Naive thymus-derived CD8-positive, alpha-beta T cell (primary cell): ENCODE measurements around the gene BEND7. TPM values are rescaled to one million over a fixed set of nuclear protein-coding genes. Genes with fewer than 3 reads are reported as not detected.

Experiments used
- ATAC-seq, 2 donors: fragments of 150-1000 bp; cut with Tn5 transposase in 1 of 2; sonication (Bioruptor Pico), chemical (Tn5 transposase) in 1 of 2; 1 replicate in 1 of 2; 2 replicates in 1 of 2; pipeline ENCODE4 v1.10.0; 2021; ENCODE audit warnings: mild to moderate bottlenecking in 2 of 2, moderate library complexity in 2 of 2
- POLR2A ChIA-PET: fragments of 350-600 bp; sonication (Branson Sonifier 250); formaldehyde crosslinking; loops from one replicate; lab custom pipeline; 2021; ENCODE audit warnings: antibody characterized with exemption; lab: Charles Lee
- DNase-seq, 10 donors: peaks; one replicate each; pipeline versions ENCODE4 v3.0.0 to v3.0.0-alpha.2; 2020 to 2022
- H3K27ac Mint-ChIP-seq, 10 donors: one replicate each; pipeline ENCODE4 v1.8.0; 2020 to 2022; ENCODE audit warnings: mild to moderate bottlenecking in 10 of 10, mixed read lengths in 10 of 10, moderate library complexity in 4 of 10, inconsistent platforms in 1 of 10
- H3K27me3 Mint-ChIP-seq, 5 donors: one replicate each; pipeline ENCODE4 v1.8.0; 2021 to 2022; ENCODE audit warnings: mixed read lengths in 5 of 5
- H3K36me3 Mint-ChIP-seq, 3 donors: one replicate each; pipeline ENCODE4 v1.8.0; 2020 to 2022; ENCODE audit warnings: mixed read lengths in 3 of 3, mild to moderate bottlenecking in 2 of 3, inconsistent platforms in 1 of 3
- H3K4me1 Mint-ChIP-seq, 4 donors: one replicate each; pipeline ENCODE4 v1.8.0; 2021 to 2022; ENCODE audit warnings: mixed read lengths in 4 of 4
- H3K4me3 Mint-ChIP-seq, 10 donors: one replicate each; pipeline ENCODE4 v1.8.0; 2020 to 2022; ENCODE audit warnings: mild to moderate bottlenecking in 10 of 10, mixed read lengths in 10 of 10, moderate library complexity in 6 of 10, inconsistent platforms in 1 of 10
- H3K9me3 Mint-ChIP-seq, 9 donors: one replicate each; pipeline ENCODE4 v1.8.0; 2020 to 2022; ENCODE audit warnings: mixed read lengths in 9 of 9, mild to moderate bottlenecking in 3 of 9, inconsistent platforms in 1 of 9, moderate library complexity in 1 of 9
- polyA plus RNA-seq, 3 donors: library from polyadenylated mRNA; unstranded; fragments of 300-500 nt; fragmentation: Illumina TruSeq; gene quantifications; one replicate each; pipeline ENCODE4 v1.2.3, GENCODE V29; 2021
- total RNA-seq, 8 experiments: library from RNA in 2 of 8; stranded (reverse) in 2 of 8; gene quantifications; one replicate each; pipeline ENCODE4 v1.2.3 and lab custom pipeline; 2021 to 2026

BEND7 gene
- total and polyA plus RNA-seq, 5 experiments from 2014 or later = not detected

DNA sequence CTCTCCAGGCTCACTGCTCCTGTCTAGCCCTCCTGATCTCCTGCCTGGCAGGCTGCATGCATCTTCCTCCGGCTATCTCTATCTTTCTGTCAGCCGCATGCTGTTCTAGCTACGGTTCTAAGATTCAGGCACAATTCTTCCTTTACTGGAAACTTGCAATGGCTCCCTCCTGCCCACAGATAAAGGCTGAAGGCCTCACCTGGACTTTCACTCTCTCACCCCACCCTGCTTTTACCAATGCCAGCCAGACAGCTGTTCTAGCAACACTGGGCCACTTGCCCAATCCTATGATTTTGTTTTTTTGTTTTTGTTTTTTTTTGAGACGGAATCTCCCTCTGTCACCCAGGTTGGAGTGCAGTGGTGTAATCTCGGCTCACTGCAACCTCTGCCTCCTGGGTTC is 38.3 kb downstream of the BEND7 start:
- Mint-ChIP-seq H3K9me3 (no peaks in the 10 kb centered on the region), H3K36me3 (no peaks in the 10 kb centered on the region), H3K4me3 (no peak overlapping the region), H3K27ac (peak overlapping the region in 1 of 10 donors; percentile 9), H3K4me1 (no peaks in the 10 kb centered on the region), H3K27me3 (peaks cover 0 to 6% (median 4%) of the 10 kb centered on the region in 5 donors)
- POLR2A ChIA-PET = no interaction called here
- ATAC-seq (no peak), DNase-seq (no peak)

- no peaks in the 10 kb centered on the region for H3K9me3 Mint-ChIP-seq
- H3K4me1 Mint-ChIP-seq = peaks cover 0 to 3% (median 1%) of the 10 kb centered on the region in 4 donors
- POLR2A ChIA-PET = no interaction called here
- ATAC-seq (no peak), DNase-seq (no peak)
- no peaks in the 10 kb centered on the region for H3K36me3 Mint-ChIP-seq
- H3K27me3 Mint-ChIP-seq = peaks cover 0 to 6% (median 3%) of the 10 kb centered on the region in 5 donors
- H3K4me3 Mint-ChIP-seq = no peak overlapping the region
- H3K27ac Mint-ChIP-seq = no peak overlapping the region
Observed at GRCh38 chr10:13489035-13489599, 39.7 kb downstream of the BEND7 start.

DNA sequence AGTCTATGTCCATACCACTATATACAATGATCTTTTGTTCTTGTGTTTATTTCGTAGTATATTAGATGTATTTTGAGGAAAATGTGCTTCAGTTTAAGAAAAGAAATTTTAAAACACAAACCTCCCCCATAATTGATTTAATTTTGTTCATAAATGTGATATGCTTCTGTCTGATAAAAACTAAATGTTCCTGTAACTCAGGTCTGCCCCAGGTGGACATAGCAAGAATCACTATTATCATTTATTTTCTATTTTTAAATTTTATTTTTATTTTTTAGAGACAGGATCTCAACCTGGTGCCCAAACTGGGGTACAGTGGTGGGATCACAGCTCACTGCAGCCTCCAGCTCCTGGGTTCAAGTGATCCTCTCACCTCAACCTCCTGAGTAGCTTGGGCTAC is 43.2 kb downstream of the BEND7 start:
- H3K27ac Mint-ChIP-seq = no peak overlapping the region
- peaks cover 0 to 12% (median 8%) of the 10 kb centered on the region in 5 donors for H3K27me3 Mint-ChIP-seq
- H3K4me3 Mint-ChIP-seq = no peak overlapping the region

DNA sequence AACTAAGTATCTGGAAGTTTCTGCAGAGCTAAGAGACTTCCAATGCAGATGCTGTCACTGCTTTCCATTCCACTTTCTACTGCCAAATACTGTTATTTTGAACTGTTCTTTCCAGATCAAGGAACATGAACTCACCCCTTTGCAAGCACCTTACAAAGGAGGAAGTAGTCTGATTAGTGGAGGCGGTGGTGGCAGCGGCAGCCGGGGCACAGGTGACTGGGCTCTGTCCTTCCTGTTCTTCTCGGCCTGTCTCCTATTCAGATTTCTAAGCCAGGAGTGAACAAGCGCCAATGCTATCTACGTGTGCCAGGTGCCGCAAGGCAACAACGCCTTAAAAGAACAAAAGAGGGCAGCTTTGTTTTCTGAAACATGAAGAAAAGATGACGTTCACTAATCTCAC is 44.9 kb downstream of the BEND7 start:
- DNase-seq (peak in 2 of 10 donors; percentile 1 to 10), ATAC-seq (peak; percentile 56 to 57)
- Mint-ChIP-seq H3K9me3 (no peaks in the 10 kb centered on the region), H3K4me3 (no peak overlapping the region), H3K27ac (no peak overlapping the region), H3K27me3 (peaks cover 7 to 11% (median 8%) of the 10 kb centered on the region in 5 donors), H3K36me3 (no peaks in the 10 kb centered on the region), H3K4me1 (peaks cover 6 to 13% (median 10%) of the 10 kb centered on the region in 4 donors)
- POLR2A ChIA-PET = no interaction called here

More for the DNA sequence above, 43.2 kb downstream of the BEND7 start:
- ATAC-seq (no peak), DNase-seq (no peak)
- Mint-ChIP-seq H3K36me3 (no peaks in the 10 kb centered on the region), H3K4me1 (peaks cover 6 to 13% (median 10%) of the 10 kb centered on the region in 4 donors), H3K9me3 (no peaks in the 10 kb centered on the region)
- POLR2A ChIA-PET = no interaction called here

GRCh38 chr10:13483073-13483472 is 45.7 kb downstream of the BEND7 start:
- H3K27ac Mint-ChIP-seq = no peak overlapping the region
- H3K9me3 Mint-ChIP-seq = no peaks in the 10 kb centered on the region
- no peak overlapping the region for H3K4me3 Mint-ChIP-seq
- ATAC-seq (no peak), DNase-seq (no peak)
- H3K36me3 Mint-ChIP-seq = no peaks in the 10 kb centered on the region
- H3K27me3 Mint-ChIP-seq = peaks cover 7 to 13% (median 9%) of the 10 kb centered on the region in 5 donors
- H3K4me1 Mint-ChIP-seq = peaks cover 6 to 13% (median 10%) of the 10 kb centered on the region in 4 donors
- POLR2A ChIA-PET = no interaction called here

DNA sequence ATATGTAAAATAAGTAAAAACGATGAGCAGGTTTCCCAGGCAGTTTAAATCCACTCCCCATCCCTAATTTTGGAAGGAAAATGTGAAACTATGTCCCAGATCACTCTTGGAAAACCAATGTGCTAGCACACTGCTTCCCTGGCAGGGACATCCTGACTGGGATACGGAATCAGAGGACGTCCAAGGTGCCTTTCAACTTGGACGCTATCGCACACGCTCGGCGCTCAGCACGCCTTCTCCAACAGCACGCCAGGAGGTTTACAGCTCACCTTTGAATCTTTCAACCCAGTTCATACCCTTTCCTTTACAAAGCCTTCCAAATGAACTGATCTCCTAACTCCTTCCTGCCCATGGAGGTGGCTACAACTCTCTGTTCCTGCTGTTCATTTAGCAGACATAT is 47.1 kb downstream of the BEND7 start:
- POLR2A ChIA-PET = no interaction called here
- DNase-seq (no peak), ATAC-seq (no peak)
- peaks cover 9 to 21% (median 11%) of the 10 kb centered on the region in 5 donors for H3K27me3 Mint-ChIP-seq
- no peak overlapping the region for H3K27ac Mint-ChIP-seq
- H3K4me1 Mint-ChIP-seq = peaks cover 6 to 13% (median 10%) of the 10 kb centered on the region in 4 donors
- no peaks in the 10 kb centered on the region for H3K9me3 Mint-ChIP-seq
- H3K36me3 Mint-ChIP-seq = no peaks in the 10 kb centered on the region
- no peak overlapping the region for H3K4me3 Mint-ChIP-seq

DNA sequence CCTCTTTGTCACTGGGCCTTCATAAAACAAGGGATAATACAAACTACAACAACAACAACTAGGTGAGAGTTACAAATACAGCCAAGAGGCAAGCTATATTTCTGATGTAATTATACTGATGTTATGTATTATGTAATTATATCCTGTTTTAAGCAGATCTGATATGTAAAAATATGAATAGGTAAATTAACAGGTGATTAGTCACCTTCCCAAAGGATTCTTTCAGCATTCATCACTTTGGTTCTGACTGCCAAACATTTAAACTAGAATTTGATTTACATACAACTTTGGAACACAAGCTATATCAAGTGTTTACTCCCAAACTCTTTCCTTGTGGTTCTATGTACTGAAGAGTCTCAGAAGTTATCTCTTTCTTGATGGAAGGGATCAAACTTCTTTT is 53.7 kb downstream of the BEND7 start:
- Mint-ChIP-seq H3K9me3 (no peaks in the 10 kb centered on the region), H3K27me3 (peaks cover 1 to 17% (median 9%) of the 10 kb centered on the region in 5 donors), H3K4me1 (no peaks in the 10 kb centered on the region), H3K4me3 (no peak overlapping the region), H3K36me3 (no peaks in the 10 kb centered on the region), H3K27ac (no peak overlapping the region)
- POLR2A ChIA-PET = no interaction called here
- DNase-seq = no peak
- ATAC-seq = no peak

GRCh38 chr10:13473986-13474385 is 54.8 kb downstream of the BEND7 start:
- Mint-ChIP-seq H3K9me3 (no peaks in the 10 kb centered on the region), H3K4me3 (no peak overlapping the region), H3K27me3 (peaks cover 0 to 11% (median 6%) of the 10 kb centered on the region in 5 donors), H3K27ac (no peak overlapping the region), H3K4me1 (no peaks in the 10 kb centered on the region), H3K36me3 (no peaks in the 10 kb centered on the region)
- DNase-seq (no peak), ATAC-seq (no peak)
- POLR2A ChIA-PET = no interaction called here

DNA sequence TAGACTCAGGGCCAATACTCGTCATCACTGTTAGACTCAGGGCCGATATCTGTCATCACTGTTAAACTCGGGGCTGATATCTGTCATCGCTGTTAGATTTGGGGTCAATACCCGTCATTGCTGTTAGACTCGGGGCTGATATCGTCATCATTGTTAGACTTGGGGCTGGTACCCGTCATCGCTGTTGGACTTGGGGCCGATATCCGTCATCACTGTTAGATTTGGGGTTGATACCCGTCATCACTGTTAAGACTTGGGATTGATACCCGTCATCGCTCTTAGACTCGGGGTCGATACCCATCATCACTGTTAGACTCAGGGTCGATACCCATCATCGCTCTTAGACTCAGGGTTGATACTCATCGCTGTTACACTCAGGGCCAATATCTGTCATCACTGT is 56.5 kb downstream of the BEND7 start:
- no peak for DNase-seq
- ATAC-seq = no peak
- H3K36me3 Mint-ChIP-seq = no peaks in the 10 kb centered on the region
- no peaks in the 10 kb centered on the region for H3K9me3 Mint-ChIP-seq
- H3K27ac Mint-ChIP-seq = no peak overlapping the region
- H3K4me1 Mint-ChIP-seq = no peaks in the 10 kb centered on the region
- H3K4me3 Mint-ChIP-seq = no peak overlapping the region
- POLR2A ChIA-PET = no interaction called here
- H3K27me3 Mint-ChIP-seq = peaks cover 0 to 8% (median 2%) of the 10 kb centered on the region in 5 donors

DNA sequence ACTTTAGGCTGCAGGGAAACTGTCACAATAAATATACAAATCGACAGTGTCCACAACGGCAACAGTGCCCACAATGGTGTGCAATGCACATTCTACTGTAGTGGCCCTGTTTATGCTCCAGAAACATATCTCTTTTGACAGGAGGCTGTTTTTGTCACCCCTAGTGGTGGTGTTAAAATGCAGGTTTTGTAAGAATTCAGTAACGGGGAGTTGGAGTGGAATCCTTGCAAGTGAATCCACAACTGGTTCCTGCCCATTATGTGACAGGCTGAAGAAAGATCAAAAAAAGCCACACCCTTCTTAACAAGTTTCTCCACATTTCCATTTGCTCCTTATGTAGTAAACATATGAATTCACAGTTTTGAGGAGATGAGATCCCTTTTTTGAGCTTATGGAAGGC is 58.5 kb downstream of the BEND7 start:
- POLR2A ChIA-PET = interaction anchor here (0.6 kb wide), 1 partner anchor 33 kb away, joined by 5 read pairs; no protein-coding TSS in a partner anchor
- no peaks in the 10 kb centered on the region for H3K9me3 Mint-ChIP-seq
- peak overlapping the region in 1 of 10 donors; percentile 32 for H3K27ac Mint-ChIP-seq
- H3K4me1 Mint-ChIP-seq = no peaks in the 10 kb centered on the region
- H3K27me3 Mint-ChIP-seq = peaks cover 0 to 7% (median 0%) of the 10 kb centered on the region in 5 donors
- DNase-seq (no peak), ATAC-seq (no peak)
- H3K36me3 Mint-ChIP-seq = no peaks in the 10 kb centered on the region
- no peak overlapping the region for H3K4me3 Mint-ChIP-seq

DNA sequence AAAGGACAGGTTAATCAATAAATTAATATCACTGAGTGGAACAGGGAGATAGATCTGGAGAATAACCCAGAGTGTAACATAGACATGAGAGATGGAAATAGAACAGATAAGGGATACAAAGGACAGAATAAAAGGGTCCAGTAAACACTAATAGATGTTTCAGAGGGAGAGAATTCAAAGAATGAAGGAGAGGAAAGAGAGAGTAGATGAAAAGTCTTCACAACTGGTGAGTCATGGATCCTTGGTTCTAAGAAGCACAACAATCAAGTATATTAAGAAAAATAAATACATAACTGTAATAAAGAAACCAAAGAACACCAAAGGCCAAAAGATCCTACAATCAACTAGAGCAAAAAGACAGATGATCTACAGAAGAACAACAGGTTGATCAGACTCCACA is 66.3 kb downstream of the BEND7 start:
- H3K36me3 Mint-ChIP-seq = peaks cover 0 to 15% (median 7%) of the 10 kb centered on the region in 3 donors
- no peak overlapping the region for H3K4me3 Mint-ChIP-seq
- DNase-seq (no peak), ATAC-seq (no peak)
- peaks cover 5 to 22% (median 11%) of the 10 kb centered on the region in 9 donors for H3K9me3 Mint-ChIP-seq
- peaks cover 6 to 50% (median 11%) of the 10 kb centered on the region in 5 donors for H3K27me3 Mint-ChIP-seq
- H3K4me1 Mint-ChIP-seq = no peaks in the 10 kb centered on the region
- POLR2A ChIA-PET = no interaction called here
- no peak overlapping the region for H3K27ac Mint-ChIP-seq

GRCh38 chr10:13458687-13459012 is 70.2 kb downstream of the BEND7 start:
- Mint-ChIP-seq H3K4me1 (peaks cover 6 to 9% (median 7%) of the 10 kb centered on the region in 4 donors), H3K36me3 (peaks cover 0 to 15% (median 7%) of the 10 kb centered on the region in 3 donors), H3K4me3 (no peak overlapping the region), H3K9me3 (peaks cover 5 to 22% (median 11%) of the 10 kb centered on the region in 9 donors), H3K27me3 (peaks cover 15 to 79% (median 30%) of the 10 kb centered on the region in 5 donors), H3K27ac (no peak overlapping the region)
- POLR2A ChIA-PET = no interaction called here
- DNase-seq (no peak), ATAC-seq (no peak)

- peaks cover 0 to 15% (median 7%) of the 10 kb centered on the region in 3 donors for H3K36me3 Mint-ChIP-seq
- H3K9me3 Mint-ChIP-seq = peaks cover 4 to 22% (median 11%) of the 10 kb centered on the region in 9 donors
- peaks cover 7 to 9% (median 7%) of the 10 kb centered on the region in 4 donors for H3K4me1 Mint-ChIP-seq
- peaks cover 12 to 76% (median 30%) of the 10 kb centered on the region in 5 donors for H3K27me3 Mint-ChIP-seq
- ATAC-seq = no peak
- H3K4me3 Mint-ChIP-seq = no peak overlapping the region
- POLR2A ChIA-PET = no interaction called here
- no peak overlapping the region for H3K27ac Mint-ChIP-seq
- no peak for DNase-seq
Observed at GRCh38 chr10:13457958-13458686, 70.7 kb downstream of the BEND7 start.
